GM19324 (cell line): ENCODE results near the gene ZFPL1.

Source experiments
- ATAC-seq: cut with Tn5 transposase; IDR thresholded peaks from one replicate; pipeline ENCODE4 v1.9.1; 2021; ENCODE audit warnings: mild to moderate bottlenecking, moderate library complexity; ENCODE audit not compliant: unreplicated experiment, low FRiP score

Gene ZFPL1

GRCh38 chr11:65126624-65127274 is 42.7 kb downstream of the ZFPL1 start:
- ATAC-seq, result no peak

GRCh38 chr11:65127473-65128181 is 43.6 kb downstream of the ZFPL1 start:
- no peak for ATAC-seq

- no peak for ATAC-seq
Measured at GRCh38 chr11:65128182-65129145, 44.4 kb downstream of the ZFPL1 start.

GRCh38 chr11:65129649-65130441 is 45.8 kb downstream of the ZFPL1 start:
- ATAC-seq, result no peak

- ATAC-seq, result no peak
Measured at GRCh38 chr11:65130631-65131416, 46.8 kb downstream of the ZFPL1 start.

GRCh38 chr11:65131417-65131776 is 47.4 kb downstream of the ZFPL1 start:
- ATAC-seq, result no peak

- no peak for ATAC-seq
Measured at GRCh38 chr11:65131895-65132237, 47.8 kb downstream of the ZFPL1 start.

- peak; percentile 39 for ATAC-seq
Measured at GRCh38 chr11:65132238-65132987, 48.4 kb downstream of the ZFPL1 start.

GRCh38 chr11:65132988-65133700 is 49.1 kb downstream of the ZFPL1 start:
- no peak for ATAC-seq

- no peak for ATAC-seq
Measured at GRCh38 chr11:65133724-65134123, 49.7 kb downstream of the ZFPL1 start.

- ATAC-seq, result peak; percentile 50
Measured at GRCh38 chr11:65134240-65134951, 50.4 kb downstream of the ZFPL1 start, which contains the start of gene SYVN1. SYVN1 (minus strand) TSS chr11:65134519; CDS start chr11:65133601, 918 bp downstream.

GRCh38 chr11:65134952-65135632 is 51.1 kb downstream of the ZFPL1 start:
- peak; percentile 62 for ATAC-seq

- no peak for ATAC-seq
Measured at GRCh38 chr11:65135633-65136145, 51.7 kb downstream of the ZFPL1 start.

- no peak for ATAC-seq
Measured at GRCh38 chr11:65136515-65137096, 52.6 kb downstream of the ZFPL1 start.
